Parathyroid adenoma (tissue), 2 donors: ENCODE data around the gene SEMA3A.

ENCODE experiments used
- H2AFZ ChIP-seq: fragments of 300-600 bp; sonication (generic); one replicate; pipeline ENCODE4 v1.7.0; 2017; ENCODE audit warnings: antibody characterized with exemption, mild to moderate bottlenecking
- H3K27ac ChIP-seq: fragments of 300-600 bp; sonication (generic); one replicate; pipeline ENCODE4 v1.7.0; 2017
- H3K27me3 ChIP-seq: fragments of 300-600 bp; sonication (generic); one replicate; pipeline ENCODE4 v1.7.0; 2017; ENCODE audit warnings: low read length; ENCODE audit not compliant: control insufficient read depth, insufficient read depth
- H3K36me3 ChIP-seq: fragments of 300-600 bp; sonication (generic); one replicate; pipeline ENCODE4 v1.7.0; 2017; ENCODE audit warnings: low read length; ENCODE audit not compliant: control insufficient read depth, insufficient read depth
- H3K4me1 ChIP-seq: fragments of 300-600 bp; sonication (generic); one replicate; pipeline ENCODE4 v1.7.0; 2017; ENCODE audit warnings: control low read depth
- H3K4me2 ChIP-seq: fragments of 300-600 bp; sonication (generic); one replicate; pipeline ENCODE4 v1.7.0; 2017; ENCODE audit warnings: low read length
- H3K4me3 ChIP-seq: fragments of 300-600 bp; sonication (generic); one replicate; pipeline ENCODE4 v1.7.0; 2017; ENCODE audit warnings: low read depth, low read length
- H3K79me2 ChIP-seq: fragments of 300-600 bp; sonication (generic); one replicate; pipeline ENCODE4 v1.7.0; 2017; ENCODE audit warnings: control low read depth
- H3K9ac ChIP-seq: fragments of 300-600 bp; sonication (generic); one replicate; pipeline ENCODE4 v1.7.0; 2017; ENCODE audit warnings: mild to moderate bottlenecking
- H3K9me3 ChIP-seq: fragments of 300-600 bp; sonication (generic); one replicate; pipeline ENCODE4 v1.7.0; 2017; ENCODE audit warnings: low read length; ENCODE audit not compliant: control insufficient read depth
- CTCF ChIP-seq: fragments of 300-600 bp; sonication (generic); IDR thresholded peaks from one replicate; pipeline ENCODE4 v1.7.0; 2017; ENCODE audit warnings: antibody characterized with exemption, mild to moderate bottlenecking
- donor health status: primary hyperparathyroidism.

SEMA3A gene

GRCh38 chr7:84077336-84077735, 117.3 kb downstream of the SEMA3A start:
- no peak for TF ChIP-seq CTCF
- Histone ChIP-seq H3K4me1 (no peaks in the 10 kb centered on the region), H2AFZ (no peak overlapping the region), H3K79me2 (no peaks in the 10 kb centered on the region), H3K4me3 (no peak overlapping the region), H3K27ac (no peak overlapping the region), H3K27me3 (no peaks in the 10 kb centered on the region), H3K4me2 (no peak overlapping the region), H3K36me3 (no peaks in the 10 kb centered on the region), H3K9ac (no peak overlapping the region), H3K9me3 (no peaks in the 10 kb centered on the region)

GRCh38 chr7:84076219-84076618, 118.4 kb downstream of the SEMA3A start:
- no peaks in the 10 kb centered on the region for H3K36me3 ChIP-seq
- no peak for TF ChIP-seq CTCF
- no peak overlapping the region for H3K4me3 ChIP-seq
- H2AFZ ChIP-seq, result no peak overlapping the region
- H3K4me1 ChIP-seq, result no peaks in the 10 kb centered on the region
- no peaks in the 10 kb centered on the region for H3K9me3 ChIP-seq
- H3K9ac ChIP-seq, result no peak overlapping the region
- no peaks in the 10 kb centered on the region for H3K27me3 ChIP-seq
- no peak overlapping the region for H3K27ac ChIP-seq
- no peak overlapping the region for H3K4me2 ChIP-seq
- no peaks in the 10 kb centered on the region for H3K79me2 ChIP-seq

- Histone ChIP-seq H3K27ac (no peak overlapping the region), H3K9me3 (no peaks in the 10 kb centered on the region), H3K27me3 (no peaks in the 10 kb centered on the region), H3K79me2 (no peaks in the 10 kb centered on the region), H3K4me2 (no peak overlapping the region), H3K4me1 (no peaks in the 10 kb centered on the region), H3K4me3 (no peak overlapping the region), H2AFZ (no peak overlapping the region), H3K36me3 (no peaks in the 10 kb centered on the region), H3K9ac (no peak overlapping the region)
- no peak for TF ChIP-seq CTCF
Measured at GRCh38 chr7:84073186-84073875, 121.3 kb downstream of the SEMA3A start.

GRCh38 chr7:84070770-84071169, 123.8 kb downstream of the SEMA3A start:
- no peak for TF ChIP-seq CTCF
- H3K27me3 ChIP-seq, result no peaks in the 10 kb centered on the region
- H3K27ac ChIP-seq, result no peak overlapping the region
- no peak overlapping the region for H3K4me2 ChIP-seq
- H3K9me3 ChIP-seq, result no peaks in the 10 kb centered on the region
- no peak overlapping the region for H2AFZ ChIP-seq
- no peaks in the 10 kb centered on the region for H3K79me2 ChIP-seq
- no peaks in the 10 kb centered on the region for H3K36me3 ChIP-seq
- no peaks in the 10 kb centered on the region for H3K4me1 ChIP-seq
- no peak overlapping the region for H3K9ac ChIP-seq
- no peak overlapping the region for H3K4me3 ChIP-seq

GRCh38 chr7:84069999-84070500, 124.5 kb downstream of the SEMA3A start:
- no peak for TF ChIP-seq CTCF
- H3K4me3 ChIP-seq, result no peak overlapping the region
- H3K9me3 ChIP-seq, result no peaks in the 10 kb centered on the region
- no peak overlapping the region for H2AFZ ChIP-seq
- no peak overlapping the region for H3K4me2 ChIP-seq
- no peaks in the 10 kb centered on the region for H3K36me3 ChIP-seq
- H3K27me3 ChIP-seq, result no peaks in the 10 kb centered on the region
- H3K27ac ChIP-seq, result no peak overlapping the region
- H3K9ac ChIP-seq, result no peak overlapping the region
- H3K79me2 ChIP-seq, result no peaks in the 10 kb centered on the region
- H3K4me1 ChIP-seq, result no peaks in the 10 kb centered on the region
